OCI-M1 (cell line): ENCODE measurements around the gene CDH4.

Source experiments
- DNase-seq: peaks from one replicate; lab custom pipeline; 2025; lab: John Stamatoyannopoulos, UW

Gene CDH4

GRCh38 chr20:61328911-61329558 lies 77.0 kb downstream of the CDH4 start:
- no peak for DNase-seq

GRCh38 chr20:61330441-61330840 lies 78.4 kb downstream of the CDH4 start:
- DNase-seq: no peak

- no peak for DNase-seq
These were observed 79.5 kb downstream of the CDH4 start for GRCh38 chr20:61331543-61331942.

GRCh38 chr20:61332016-61332975 lies 80.2 kb downstream of the CDH4 start:
- no peak for DNase-seq

- DNase-seq: no peak
These were observed 81.5 kb downstream of the CDH4 start for GRCh38 chr20:61333484-61334108.

GRCh38 chr20:61340157-61340556 lies 88.1 kb downstream of the CDH4 start:
- no peak for DNase-seq

- DNase-seq: no peak
These were observed 89.5 kb downstream of the CDH4 start for GRCh38 chr20:61341605-61342004.

- DNase-seq: no peak
These were observed 91.9 kb downstream of the CDH4 start for GRCh38 chr20:61343934-61344333.

GRCh38 chr20:61345656-61346055 lies 93.6 kb downstream of the CDH4 start:
- no peak for DNase-seq

- DNase-seq: no peak
These were observed 94.9 kb downstream of the CDH4 start for GRCh38 chr20:61346996-61347395.

- peak; percentile 1 for DNase-seq
These were observed 95.4 kb downstream of the CDH4 start for GRCh38 chr20:61347443-61347842.

- DNase-seq: no peak
These were observed 97.5 kb downstream of the CDH4 start for GRCh38 chr20:61349447-61350165.

GRCh38 chr20:61350500-61351250 lies 98.6 kb downstream of the CDH4 start:
- DNase-seq: no peak

- no peak for DNase-seq
These were observed 100.5 kb downstream of the CDH4 start for GRCh38 chr20:61352346-61353260.

- no peak for DNase-seq
These were observed 101.4 kb downstream of the CDH4 start for GRCh38 chr20:61353261-61354000.

GRCh38 chr20:61354001-61354390 lies 101.9 kb downstream of the CDH4 start:
- DNase-seq: no peak

- DNase-seq: no peak
These were observed 102.4 kb downstream of the CDH4 start for GRCh38 chr20:61354501-61354900.

GRCh38 chr20:61354901-61355495 lies 102.9 kb downstream of the CDH4 start:
- no peak for DNase-seq

GRCh38 chr20:61355585-61355984 lies 103.5 kb downstream of the CDH4 start:
- no peak for DNase-seq
